GM08714 (cell line): Measurements from ENCODE around the gene HAUS5.
A peak's percentile ranks its signal among the peaks of the same experiment; 100 is the strongest.
"Not testable (repeated sequence)": the region's sequence is repeated elsewhere in the genome, so short reads cannot be mapped to it uniquely, and the experiment has no call there.

Experiments used
- H3K4me3 ChIP-seq: fragments of 200-500 bp; sonication (Bioruptor generic); 2 replicates; pipeline ENCODE4 v1.5.1; 2014; ENCODE audit warnings: mild to moderate bottlenecking, low read length, inconsistent platforms
- ZNF274 ChIP-seq: IDR thresholded peaks from 2 replicates; pipeline ENCODE4 v1.6.1; 2012; ENCODE audit warnings: mild to moderate bottlenecking, low read depth, low read length

Gene HAUS5

GRCh38 chr19:35612559-35613321 lies at the start of gene HAUS5:
HAUS5 (plus strand) TSS chr19:35612735; CDS start chr19:35612795, 60 bp downstream.
- TF ChIP-seq ZNF274 = no peak

GRCh38 chr19:35562776-35563175 lies 49.8 kb upstream of the HAUS5 start:
- H3K4me3 ChIP-seq = no peak overlapping the region
- no peak for TF ChIP-seq ZNF274

More at GRCh38 chr19:35612559-35613321, at the start of gene HAUS5:
- H3K4me3 ChIP-seq = peak within 1 kb of the TSS; percentile 94

- H3K4me3 ChIP-seq = no peak within 1 kb of the TSS
- no peak for TF ChIP-seq ZNF274
Observed at GRCh38 chr19:35563207-35563829, 49.2 kb upstream of the HAUS5 start, which contains the start of gene ATP4A. ATP4A (minus strand) TSS chr19:35563658; CDS start chr19:35563629, 29 bp downstream.

- TF ChIP-seq ZNF274 = no peak
Observed at GRCh38 chr19:35565016-35565856, 47.3 kb upstream of the HAUS5 start.

GRCh38 chr19:35566738-35567137 lies 45.8 kb upstream of the HAUS5 start:
- TF ChIP-seq ZNF274 = no peak

More at GRCh38 chr19:35565016-35565856, 47.3 kb upstream of the HAUS5 start:
- no peak overlapping the region for H3K4me3 ChIP-seq

GRCh38 chr19:35569281-35569781 lies 43.2 kb upstream of the HAUS5 start:
- no peak overlapping the region for H3K4me3 ChIP-seq
- TF ChIP-seq ZNF274 = no peak

More at GRCh38 chr19:35566738-35567137, 45.8 kb upstream of the HAUS5 start:
- no peak overlapping the region for H3K4me3 ChIP-seq

- TF ChIP-seq ZNF274 = no peak
- H3K4me3 ChIP-seq = no peak overlapping the region
Observed at GRCh38 chr19:35571406-35571965, 41.0 kb upstream of the HAUS5 start.

- TF ChIP-seq ZNF274 = no peak
- no peak overlapping the region for H3K4me3 ChIP-seq
Observed at GRCh38 chr19:35577918-35578317, 34.6 kb upstream of the HAUS5 start.

- no peak for TF ChIP-seq ZNF274
- H3K4me3 ChIP-seq = no peak overlapping the region
Observed at GRCh38 chr19:35578707-35579106, 33.8 kb upstream of the HAUS5 start.

GRCh38 chr19:35582760-35583159 lies 29.8 kb upstream of the HAUS5 start:
- no peak overlapping the region for H3K4me3 ChIP-seq
- TF ChIP-seq ZNF274 = no peak

GRCh38 chr19:35585848-35586247 lies 26.7 kb upstream of the HAUS5 start, which contains the start of gene PMIS2:
PMIS2 (plus strand) TSS chr19:35586173; CDS start chr19:35586260, 87 bp downstream.
- TF ChIP-seq ZNF274 = no peak
- H3K4me3 ChIP-seq = no peak within 1 kb of the TSS

GRCh38 chr19:35587321-35587720 lies 25.2 kb upstream of the HAUS5 start:
- TF ChIP-seq ZNF274 = no peak
- H3K4me3 ChIP-seq = no peak overlapping the region

- H3K4me3 ChIP-seq = no peak overlapping the region
- no peak for TF ChIP-seq ZNF274
Observed at GRCh38 chr19:35590875-35591274, 21.7 kb upstream of the HAUS5 start.

- H3K4me3 ChIP-seq = no peak overlapping the region
- no peak for TF ChIP-seq ZNF274
Observed at GRCh38 chr19:35592226-35592625, 20.3 kb upstream of the HAUS5 start.

- H3K4me3 ChIP-seq = not testable (repeated sequence)
Observed at GRCh38 chr19:35595026-35595425, 17.5 kb upstream of the HAUS5 start.
